Measurements from ENCODE around the gene RALGAPA2. TPM values are rescaled to one million over a fixed set of nuclear protein-coding genes. Genes with fewer than 3 reads are reported as not detected.

RALGAPA2 gene
- polyA plus RNA-seq, 4 donors, result 7.6 to 34.3 (median 17.7) TPM

- Histone ChIP-seq H3K27ac (ENCODE audit: low read depth in 1 of 3, low read length in 2 of 3) (no peak overlapping the region), H3K9me3 (ENCODE audit: control insufficient read depth in 2 of 2, insufficient read depth in 1 of 2, low read depth in 1 of 2, low read length in 1 of 2) (no peaks in the 10 kb centered on the region), H3K36me3 (ENCODE audit: control insufficient read depth in 3 of 3, insufficient read depth in 2 of 3, low read depth in 1 of 3, low read length in 3 of 3) (peaks cover 0 to 60% (median 3%) of the 10 kb centered on the region in 3 donors), H3K4me1 (ENCODE audit: control insufficient read depth in 3 of 3, insufficient read depth in 2 of 3, low read depth in 1 of 3, low read length in 2 of 3) (peaks cover 0 to 10% (median 3%) of the 10 kb centered on the region in 3 donors), H3K27me3 (ENCODE audit: control insufficient read depth in 3 of 3, insufficient read depth in 3 of 3, low read length in 3 of 3) (no peaks in the 10 kb centered on the region), H3K4me3 (ENCODE audit: low read depth in 1 of 3, low read length in 3 of 3) (no peak overlapping the region)
- no peak for FAIRE-seq
- 96 to 97% (median 96%) methylated on average over 7 of the region's 7 CpGs for WGBS, 3 donors
- no peak for DNase-seq
These were observed 314.3 kb downstream of the RALGAPA2 start for GRCh38 chr20:20398123-20398522.

DNA sequence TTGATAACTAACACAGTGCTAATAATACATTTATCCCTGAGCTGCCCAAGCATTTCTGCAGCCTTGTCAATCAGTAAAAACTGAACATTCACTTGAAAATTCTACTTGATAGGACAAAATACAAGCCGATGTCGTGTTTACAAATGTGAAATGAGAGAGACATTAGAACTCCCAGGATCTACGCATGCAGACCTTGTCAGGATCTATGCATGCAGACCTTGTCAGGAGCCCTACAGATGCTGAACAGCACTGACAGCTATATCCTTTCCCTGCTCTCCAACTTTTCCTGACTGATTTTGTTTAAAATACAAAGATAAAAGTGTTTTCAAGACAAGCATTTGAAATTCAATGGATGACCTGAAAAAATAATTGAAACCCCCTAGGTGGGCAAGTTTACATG lies 315.6 kb downstream of the RALGAPA2 start:
- DNase-seq (no peak), FAIRE-seq (no peak)
- peaks cover 0 to 10% (median 3%) of the 10 kb centered on the region in 3 donors for H3K4me1 ChIP-seq (ENCODE audit: control insufficient read depth in 3 of 3, insufficient read depth in 2 of 3, low read depth in 1 of 3, low read length in 2 of 3)
- H3K27me3 ChIP-seq (ENCODE audit: control insufficient read depth in 3 of 3, insufficient read depth in 3 of 3, low read length in 3 of 3), result no peaks in the 10 kb centered on the region
- H3K9me3 ChIP-seq (ENCODE audit: control insufficient read depth in 2 of 2, insufficient read depth in 1 of 2, low read depth in 1 of 2, low read length in 1 of 2), result no peaks in the 10 kb centered on the region
- H3K36me3 ChIP-seq (ENCODE audit: control insufficient read depth in 3 of 3, insufficient read depth in 2 of 3, low read depth in 1 of 3, low read length in 3 of 3), result peaks cover 0 to 64% (median 6%) of the 10 kb centered on the region in 3 donors
- H3K27ac ChIP-seq (ENCODE audit: low read depth in 1 of 3, low read length in 2 of 3), result no peak overlapping the region
- WGBS, 3 donors, result 95 to 99% (median 96%) methylated on average over 3 of the region's 3 CpGs
- H3K4me3 ChIP-seq (ENCODE audit: low read depth in 1 of 3, low read length in 3 of 3), result no peak overlapping the region

- no peak for FAIRE-seq
- WGBS, 3 donors, result 95 to 96% (median 96%) methylated on average over 29 of the region's 29 CpGs
- H3K36me3 ChIP-seq (ENCODE audit: control insufficient read depth in 3 of 3, insufficient read depth in 2 of 3, low read depth in 1 of 3, low read length in 3 of 3), result peaks cover 0 to 71% (median 6%) of the 10 kb centered on the region in 3 donors
These were observed 316.4 kb downstream of the RALGAPA2 start for GRCh38 chr20:20395903-20396568.

DNA sequence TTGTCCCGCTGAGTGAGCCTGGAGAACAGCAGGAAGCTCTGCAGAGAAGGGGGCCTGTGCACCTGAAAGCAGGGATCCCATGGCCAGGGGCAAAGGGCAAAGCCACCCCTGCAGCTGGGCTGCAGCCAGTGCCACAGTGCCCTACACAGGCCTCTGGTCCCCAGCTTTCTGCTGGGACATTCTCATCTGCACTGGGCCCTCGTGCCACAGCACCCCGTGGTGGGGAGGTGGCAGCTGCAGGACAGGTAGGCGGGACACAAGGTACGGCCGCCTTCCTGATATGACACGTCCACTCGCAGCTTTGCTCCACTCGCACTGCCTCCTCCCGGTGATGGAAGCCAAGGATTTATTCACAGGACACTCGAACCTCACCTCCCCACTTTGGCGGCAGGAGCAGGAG lies 317.4 kb downstream of the RALGAPA2 start:
- Histone ChIP-seq H3K27ac (ENCODE audit: low read depth in 1 of 3, low read length in 2 of 3) (no peak overlapping the region), H3K9me3 (ENCODE audit: control insufficient read depth in 2 of 2, insufficient read depth in 1 of 2, low read depth in 1 of 2, low read length in 1 of 2) (no peaks in the 10 kb centered on the region), H3K36me3 (ENCODE audit: control insufficient read depth in 3 of 3, insufficient read depth in 2 of 3, low read depth in 1 of 3, low read length in 3 of 3) (peaks cover 0 to 74% (median 6%) of the 10 kb centered on the region in 3 donors), H3K27me3 (ENCODE audit: control insufficient read depth in 3 of 3, insufficient read depth in 3 of 3, low read length in 3 of 3) (no peaks in the 10 kb centered on the region), H3K4me1 (ENCODE audit: control insufficient read depth in 3 of 3, insufficient read depth in 2 of 3, low read depth in 1 of 3, low read length in 2 of 3) (peaks cover 0 to 8% (median 1%) of the 10 kb centered on the region in 3 donors), H3K4me3 (ENCODE audit: low read depth in 1 of 3, low read length in 3 of 3) (no peak overlapping the region)
- DNase-seq, result no peak
- FAIRE-seq, result no peak
- WGBS, 3 donors, result 84 to 93% (median 90%) methylated on average over 12 of the region's 12 CpGs

More at GRCh38 chr20:20395903-20396568, 316.4 kb downstream of the RALGAPA2 start:
- Histone ChIP-seq H3K27ac (ENCODE audit: low read depth in 1 of 3, low read length in 2 of 3) (no peak overlapping the region), H3K4me1 (ENCODE audit: control insufficient read depth in 3 of 3, insufficient read depth in 2 of 3, low read depth in 1 of 3, low read length in 2 of 3) (peaks cover 0 to 10% (median 3%) of the 10 kb centered on the region in 3 donors), H3K9me3 (ENCODE audit: control insufficient read depth in 2 of 2, insufficient read depth in 1 of 2, low read depth in 1 of 2, low read length in 1 of 2) (no peaks in the 10 kb centered on the region), H3K27me3 (ENCODE audit: control insufficient read depth in 3 of 3, insufficient read depth in 3 of 3, low read length in 3 of 3) (no peaks in the 10 kb centered on the region), H3K4me3 (ENCODE audit: low read depth in 1 of 3, low read length in 3 of 3) (no peak overlapping the region)
- no peak for DNase-seq

DNA sequence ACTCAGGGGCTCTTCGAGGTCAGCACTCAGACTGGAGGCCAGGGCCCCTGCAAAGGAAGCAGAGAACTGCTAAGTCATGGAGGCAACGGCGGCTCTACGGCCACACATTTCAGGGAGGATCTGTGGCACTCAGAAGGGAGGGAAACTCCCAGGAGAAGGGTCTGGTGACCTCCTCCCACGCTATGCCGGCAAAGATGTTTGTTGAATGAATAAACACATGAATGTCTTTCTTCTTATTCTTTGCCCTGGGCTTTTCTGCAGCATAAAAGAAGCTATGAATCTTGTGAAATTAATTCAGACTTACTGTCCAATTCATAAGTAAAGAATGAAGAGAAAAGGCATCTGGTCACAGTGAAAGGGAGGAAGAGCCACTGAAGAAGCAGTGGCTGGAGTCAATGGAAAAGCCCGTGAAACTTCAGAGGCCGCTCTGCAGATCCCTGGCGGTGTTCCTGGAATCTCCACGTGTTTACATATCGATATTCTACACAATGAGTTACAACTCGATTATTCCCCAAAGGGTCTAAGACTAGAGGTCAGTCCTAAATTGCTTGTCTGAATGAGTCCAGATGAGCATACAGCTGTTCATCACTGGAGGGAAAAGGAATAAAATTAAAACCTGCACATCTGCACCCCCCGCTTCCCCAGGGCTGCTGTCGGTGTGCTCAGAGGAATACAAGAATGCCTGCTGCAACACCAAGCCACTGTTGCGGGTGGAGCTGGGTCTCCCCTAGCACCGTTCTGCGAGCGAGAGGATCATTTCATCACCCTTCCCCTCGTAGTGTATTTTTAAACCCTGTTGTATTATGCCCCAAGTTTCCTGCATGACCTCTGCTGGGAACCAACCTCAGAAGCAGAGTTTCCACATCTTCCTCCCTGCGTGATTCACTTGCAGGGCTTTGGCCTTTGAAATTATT lies 319.0 kb downstream of the RALGAPA2 start:
- Histone ChIP-seq H3K36me3 (ENCODE audit: control insufficient read depth in 3 of 3, insufficient read depth in 2 of 3, low read depth in 1 of 3, low read length in 3 of 3) (peaks cover 0 to 70% (median 6%) of the 10 kb centered on the region in 3 donors), H3K4me1 (ENCODE audit: control insufficient read depth in 3 of 3, insufficient read depth in 2 of 3, low read depth in 1 of 3, low read length in 2 of 3) (no peaks in the 10 kb centered on the region), H3K9me3 (ENCODE audit: control insufficient read depth in 2 of 2, insufficient read depth in 1 of 2, low read depth in 1 of 2, low read length in 1 of 2) (no peaks in the 10 kb centered on the region), H3K27me3 (ENCODE audit: control insufficient read depth in 3 of 3, insufficient read depth in 3 of 3, low read length in 3 of 3) (no peaks in the 10 kb centered on the region), H3K27ac (ENCODE audit: low read depth in 1 of 3, low read length in 2 of 3) (no peak overlapping the region), H3K4me3 (ENCODE audit: low read depth in 1 of 3, low read length in 3 of 3) (no peak overlapping the region)
- DNase-seq (no peak), FAIRE-seq (no peak)
- WGBS, 3 donors, result 66 to 89% (median 84%) methylated on average over 20 of the region's 20 CpGs

DNA sequence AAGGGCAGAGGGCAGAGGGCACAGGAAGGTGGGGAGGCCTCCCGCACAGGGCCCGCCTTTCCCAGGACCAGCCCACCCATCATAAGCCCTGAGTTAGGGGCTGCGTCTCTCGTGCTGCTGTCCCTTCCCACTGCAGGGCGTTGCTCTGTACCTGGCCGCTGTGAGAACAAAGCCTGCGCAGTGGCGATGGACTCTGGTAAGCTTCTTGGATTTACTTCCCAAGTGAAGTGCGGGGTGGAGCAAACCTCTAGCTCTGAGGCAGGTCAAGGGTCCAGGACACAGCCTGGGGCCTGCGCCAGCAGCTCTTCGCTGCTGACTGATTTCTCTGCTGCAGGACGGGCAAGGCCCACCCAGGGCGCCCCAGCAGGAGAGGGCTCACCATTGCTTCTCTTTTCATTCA lies 320.7 kb downstream of the RALGAPA2 start:
- peaks cover 0 to 61% (median 6%) of the 10 kb centered on the region in 3 donors for H3K36me3 ChIP-seq (ENCODE audit: control insufficient read depth in 3 of 3, insufficient read depth in 2 of 3, low read depth in 1 of 3, low read length in 3 of 3)
- no peaks in the 10 kb centered on the region for H3K27me3 ChIP-seq (ENCODE audit: control insufficient read depth in 3 of 3, insufficient read depth in 3 of 3, low read length in 3 of 3)
- no peak overlapping the region for H3K27ac ChIP-seq (ENCODE audit: low read depth in 1 of 3, low read length in 2 of 3)
- H3K9me3 ChIP-seq (ENCODE audit: control insufficient read depth in 2 of 2, insufficient read depth in 1 of 2, low read depth in 1 of 2, low read length in 1 of 2), result no peaks in the 10 kb centered on the region
- FAIRE-seq, result no peak
- H3K4me3 ChIP-seq (ENCODE audit: low read depth in 1 of 3, low read length in 3 of 3), result no peak overlapping the region
- 63 to 85% (median 68%) methylated on average over 13 of the region's 13 CpGs for WGBS, 3 donors
- H3K4me1 ChIP-seq (ENCODE audit: control insufficient read depth in 3 of 3, insufficient read depth in 2 of 3, low read depth in 1 of 3, low read length in 2 of 3), result no peaks in the 10 kb centered on the region
- DNase-seq, result peak; percentile 62 to 76

GRCh38 chr20:20391115-20391514 lies 321.3 kb downstream of the RALGAPA2 start:
- Histone ChIP-seq H3K27me3 (ENCODE audit: control insufficient read depth in 3 of 3, insufficient read depth in 3 of 3, low read length in 3 of 3) (no peaks in the 10 kb centered on the region), H3K9me3 (ENCODE audit: control insufficient read depth in 2 of 2, insufficient read depth in 1 of 2, low read depth in 1 of 2, low read length in 1 of 2) (no peaks in the 10 kb centered on the region), H3K27ac (ENCODE audit: low read depth in 1 of 3, low read length in 2 of 3) (no peak overlapping the region), H3K36me3 (ENCODE audit: control insufficient read depth in 3 of 3, insufficient read depth in 2 of 3, low read depth in 1 of 3, low read length in 3 of 3) (peaks cover 0 to 57% (median 6%) of the 10 kb centered on the region in 3 donors), H3K4me1 (ENCODE audit: control insufficient read depth in 3 of 3, insufficient read depth in 2 of 3, low read depth in 1 of 3, low read length in 2 of 3) (no peaks in the 10 kb centered on the region), H3K4me3 (ENCODE audit: low read depth in 1 of 3, low read length in 3 of 3) (no peak overlapping the region)
- no peak for DNase-seq
- 83 to 92% (median 88%) methylated on average over 4 of the region's 4 CpGs for WGBS, 3 donors
- FAIRE-seq, result no peak

DNA sequence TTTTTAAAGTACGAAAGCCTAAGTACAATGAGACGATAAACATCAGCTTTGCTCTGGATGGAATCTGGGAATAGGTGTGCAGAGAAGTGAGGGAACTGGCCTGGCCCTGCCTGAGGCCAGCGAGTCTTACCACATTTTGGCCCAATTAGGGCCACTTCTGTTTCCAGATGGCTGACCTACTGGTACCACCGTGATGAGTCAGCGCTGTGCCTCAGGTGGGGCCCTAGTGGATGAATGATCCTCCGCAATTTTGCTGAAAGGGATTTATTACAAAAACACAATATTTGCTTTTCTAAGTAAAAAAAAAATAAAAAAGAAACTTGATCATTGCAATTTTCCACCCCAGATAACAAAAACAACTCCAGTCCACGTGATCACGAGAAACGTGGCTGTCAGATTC lies 322.1 kb downstream of the RALGAPA2 start:
- no peak overlapping the region for H3K27ac ChIP-seq (ENCODE audit: low read depth in 1 of 3, low read length in 2 of 3)
- no peaks in the 10 kb centered on the region for H3K4me1 ChIP-seq (ENCODE audit: control insufficient read depth in 3 of 3, insufficient read depth in 2 of 3, low read depth in 1 of 3, low read length in 2 of 3)
- peaks cover 0 to 50% (median 6%) of the 10 kb centered on the region in 3 donors for H3K36me3 ChIP-seq (ENCODE audit: control insufficient read depth in 3 of 3, insufficient read depth in 2 of 3, low read depth in 1 of 3, low read length in 3 of 3)
- FAIRE-seq (no peak), DNase-seq (no peak)
- no peaks in the 10 kb centered on the region for H3K27me3 ChIP-seq (ENCODE audit: control insufficient read depth in 3 of 3, insufficient read depth in 3 of 3, low read length in 3 of 3)
- no peaks in the 10 kb centered on the region for H3K9me3 ChIP-seq (ENCODE audit: control insufficient read depth in 2 of 2, insufficient read depth in 1 of 2, low read depth in 1 of 2, low read length in 1 of 2)
- H3K4me3 ChIP-seq (ENCODE audit: low read depth in 1 of 3, low read length in 3 of 3), result no peak overlapping the region
- 94 to 96% (median 96%) methylated on average over 9 of the region's 9 CpGs for WGBS, 3 donors
